Measurements from ENCODE around the gene CRYGD.

Gene CRYGD

DNA sequence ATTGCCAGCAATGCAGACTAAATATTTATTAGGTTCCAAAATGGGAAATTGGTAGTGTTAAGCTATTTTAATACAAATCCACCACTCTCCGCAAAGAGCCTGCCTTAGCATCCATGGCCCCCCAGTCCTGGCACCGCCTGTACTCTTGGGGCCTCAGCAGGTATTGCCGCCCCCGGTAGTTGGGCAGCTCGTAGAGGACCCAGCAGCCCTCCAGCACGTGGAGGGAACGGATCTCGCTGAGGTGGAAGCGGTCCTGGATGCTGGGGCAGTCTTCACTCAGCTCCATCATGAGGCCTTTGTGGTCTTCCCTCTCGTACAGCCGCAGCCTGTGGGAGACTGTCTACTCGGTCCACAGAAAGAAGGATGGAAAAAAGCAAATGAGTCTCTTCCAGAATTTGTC is 3.8 kb upstream of the CRYGD start:
- no peak for TF ChIP-seq RARB (CRISPR knock-in tag; IDR thresholded peaks at IDR 0.05)
- no peak for TF ChIP-seq ARNTL (CRISPR knock-in tag; IDR thresholded peaks at IDR 0.05; ENCODE audit: borderline replicate concordance, low read depth)
- TF ChIP-seq ZNF70 (CRISPR knock-in tag; IDR thresholded peaks at IDR 0.05) = no peak
- TF ChIP-seq OSR1 (CRISPR knock-in tag; IDR thresholded peaks at IDR 0.05) = no peak
- no peak for TF ChIP-seq BACH2 (CRISPR knock-in tag; IDR thresholded peaks at IDR 0.05; ENCODE audit: borderline replicate concordance)
- no peak for TF ChIP-seq ZNF8 (CRISPR knock-in tag; IDR thresholded peaks at IDR 0.05)
- TF ChIP-seq TOX (CRISPR knock-in tag; IDR thresholded peaks at IDR 0.05; ENCODE audit: borderline replicate concordance) = no peak
- TF ChIP-seq ZFP3 (CRISPR knock-in tag; IDR thresholded peaks at IDR 0.05) = no peak
- TF ChIP-seq, protein P1, sequence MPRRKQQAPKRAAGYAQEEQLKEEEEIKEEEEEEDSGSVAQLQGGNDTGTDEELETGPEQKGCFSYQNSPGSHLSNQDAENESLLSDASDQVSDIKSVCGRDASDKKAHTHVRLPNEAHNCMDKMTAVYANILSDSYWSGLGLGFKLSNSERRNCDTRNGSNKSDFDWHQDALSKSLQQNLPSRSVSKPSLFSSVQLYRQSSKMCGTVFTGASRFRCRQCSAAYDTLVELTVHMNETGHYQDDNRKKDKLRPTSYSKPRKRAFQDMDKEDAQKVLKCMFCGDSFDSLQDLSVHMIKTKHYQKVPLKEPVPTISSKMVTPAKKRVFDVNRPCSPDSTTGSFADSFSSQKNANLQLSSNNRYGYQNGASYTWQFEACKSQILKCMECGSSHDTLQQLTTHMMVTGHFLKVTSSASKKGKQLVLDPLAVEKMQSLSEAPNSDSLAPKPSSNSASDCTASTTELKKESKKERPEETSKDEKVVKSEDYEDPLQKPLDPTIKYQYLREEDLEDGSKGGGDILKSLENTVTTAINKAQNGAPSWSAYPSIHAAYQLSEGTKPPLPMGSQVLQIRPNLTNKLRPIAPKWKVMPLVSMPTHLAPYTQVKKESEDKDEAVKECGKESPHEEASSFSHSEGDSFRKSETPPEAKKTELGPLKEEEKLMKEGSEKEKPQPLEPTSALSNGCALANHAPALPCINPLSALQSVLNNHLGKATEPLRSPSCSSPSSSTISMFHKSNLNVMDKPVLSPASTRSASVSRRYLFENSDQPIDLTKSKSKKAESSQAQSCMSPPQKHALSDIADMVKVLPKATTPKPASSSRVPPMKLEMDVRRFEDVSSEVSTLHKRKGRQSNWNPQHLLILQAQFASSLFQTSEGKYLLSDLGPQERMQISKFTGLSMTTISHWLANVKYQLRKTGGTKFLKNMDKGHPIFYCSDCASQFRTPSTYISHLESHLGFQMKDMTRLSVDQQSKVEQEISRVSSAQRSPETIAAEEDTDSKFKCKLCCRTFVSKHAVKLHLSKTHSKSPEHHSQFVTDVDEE (CRISPR knock-in tag; IDR thresholded peaks at IDR 0.05) = no peak
- TF ChIP-seq, protein P2, sequence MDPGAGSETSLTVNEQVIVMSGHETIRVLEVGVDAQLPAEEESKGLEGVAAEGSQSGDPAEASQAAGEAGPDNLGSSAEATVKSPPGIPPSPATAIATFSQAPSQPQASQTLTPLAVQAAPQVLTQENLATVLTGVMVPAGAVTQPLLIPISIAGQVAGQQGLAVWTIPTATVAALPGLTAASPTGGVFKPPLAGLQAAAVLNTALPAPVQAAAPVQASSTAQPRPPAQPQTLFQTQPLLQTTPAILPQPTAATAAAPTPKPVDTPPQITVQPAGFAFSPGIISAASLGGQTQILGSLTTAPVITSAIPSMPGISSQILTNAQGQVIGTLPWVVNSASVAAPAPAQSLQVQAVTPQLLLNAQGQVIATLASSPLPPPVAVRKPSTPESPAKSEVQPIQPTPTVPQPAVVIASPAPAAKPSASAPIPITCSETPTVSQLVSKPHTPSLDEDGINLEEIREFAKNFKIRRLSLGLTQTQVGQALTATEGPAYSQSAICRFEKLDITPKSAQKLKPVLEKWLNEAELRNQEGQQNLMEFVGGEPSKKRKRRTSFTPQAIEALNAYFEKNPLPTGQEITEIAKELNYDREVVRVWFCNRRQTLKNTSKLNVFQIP (CRISPR knock-in tag; IDR thresholded peaks at IDR 0.05; ENCODE audit: borderline replicate concordance, low read depth) = no peak
- TF ChIP-seq, protein P3, sequence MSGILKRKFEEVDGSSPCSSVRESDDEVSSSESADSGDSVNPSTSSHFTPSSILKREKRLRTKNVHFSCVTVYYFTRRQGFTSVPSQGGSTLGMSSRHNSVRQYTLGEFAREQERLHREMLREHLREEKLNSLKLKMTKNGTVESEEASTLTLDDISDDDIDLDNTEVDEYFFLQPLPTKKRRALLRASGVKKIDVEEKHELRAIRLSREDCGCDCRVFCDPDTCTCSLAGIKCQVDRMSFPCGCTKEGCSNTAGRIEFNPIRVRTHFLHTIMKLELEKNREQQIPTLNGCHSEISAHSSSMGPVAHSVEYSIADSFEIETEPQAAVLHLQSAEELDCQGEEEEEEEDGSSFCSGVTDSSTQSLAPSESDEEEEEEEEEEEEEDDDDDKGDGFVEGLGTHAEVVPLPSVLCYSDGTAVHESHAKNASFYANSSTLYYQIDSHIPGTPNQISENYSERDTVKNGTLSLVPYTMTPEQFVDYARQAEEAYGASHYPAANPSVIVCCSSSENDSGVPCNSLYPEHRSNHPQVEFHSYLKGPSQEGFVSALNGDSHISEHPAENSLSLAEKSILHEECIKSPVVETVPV (CRISPR knock-in tag; IDR thresholded peaks at IDR 0.05) = no peak
- no peak for TF ChIP-seq ZFP30 (CRISPR knock-in tag; IDR thresholded peaks at IDR 0.05)
- TF ChIP-seq, protein P4, sequence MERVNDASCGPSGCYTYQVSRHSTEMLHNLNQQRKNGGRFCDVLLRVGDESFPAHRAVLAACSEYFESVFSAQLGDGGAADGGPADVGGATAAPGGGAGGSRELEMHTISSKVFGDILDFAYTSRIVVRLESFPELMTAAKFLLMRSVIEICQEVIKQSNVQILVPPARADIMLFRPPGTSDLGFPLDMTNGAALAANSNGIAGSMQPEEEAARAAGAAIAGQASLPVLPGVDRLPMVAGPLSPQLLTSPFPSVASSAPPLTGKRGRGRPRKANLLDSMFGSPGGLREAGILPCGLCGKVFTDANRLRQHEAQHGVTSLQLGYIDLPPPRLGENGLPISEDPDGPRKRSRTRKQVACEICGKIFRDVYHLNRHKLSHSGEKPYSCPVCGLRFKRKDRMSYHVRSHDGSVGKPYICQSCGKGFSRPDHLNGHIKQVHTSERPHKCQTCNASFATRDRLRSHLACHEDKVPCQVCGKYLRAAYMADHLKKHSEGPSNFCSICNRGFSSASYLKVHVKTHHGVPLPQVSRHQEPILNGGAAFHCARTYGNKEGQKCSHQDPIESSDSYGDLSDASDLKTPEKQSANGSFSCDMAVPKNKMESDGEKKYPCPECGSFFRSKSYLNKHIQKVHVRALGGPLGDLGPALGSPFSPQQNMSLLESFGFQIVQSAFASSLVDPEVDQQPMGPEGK (CRISPR knock-in tag; IDR thresholded peaks at IDR 0.05; ENCODE audit: borderline replicate concordance) = no peak

DNA sequence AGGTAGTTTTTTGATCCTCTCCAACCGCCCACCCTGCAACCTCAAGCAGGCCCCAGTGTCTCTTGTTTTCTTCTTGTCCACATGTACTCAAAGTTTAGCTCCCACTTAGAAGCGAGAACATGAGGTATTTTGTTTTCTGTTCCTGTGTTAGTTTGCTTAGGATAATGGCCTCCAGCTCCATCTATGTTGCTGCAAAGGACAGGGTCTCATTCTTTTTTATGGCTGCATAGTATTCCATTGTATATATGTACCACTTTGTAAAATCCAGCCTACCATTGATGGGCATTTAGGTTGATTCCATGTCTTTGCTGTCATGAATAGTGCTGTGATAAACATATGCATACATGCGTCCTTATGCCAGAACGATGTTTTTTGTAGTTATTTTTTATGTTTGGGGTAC is 2.8 kb upstream of the CRYGD start:
- ATAC-seq = no peak
- TF ChIP-seq ZNF8 (CRISPR knock-in tag; IDR thresholded peaks at IDR 0.05) (0 out of 2 replicates have a peak, but pooled peaks have one; percentile 19), RARB (CRISPR knock-in tag; IDR thresholded peaks at IDR 0.05) (no peak)

More for the DNA sequence above, 3.8 kb upstream of the CRYGD start:
- ATAC-seq = no peak

DNA sequence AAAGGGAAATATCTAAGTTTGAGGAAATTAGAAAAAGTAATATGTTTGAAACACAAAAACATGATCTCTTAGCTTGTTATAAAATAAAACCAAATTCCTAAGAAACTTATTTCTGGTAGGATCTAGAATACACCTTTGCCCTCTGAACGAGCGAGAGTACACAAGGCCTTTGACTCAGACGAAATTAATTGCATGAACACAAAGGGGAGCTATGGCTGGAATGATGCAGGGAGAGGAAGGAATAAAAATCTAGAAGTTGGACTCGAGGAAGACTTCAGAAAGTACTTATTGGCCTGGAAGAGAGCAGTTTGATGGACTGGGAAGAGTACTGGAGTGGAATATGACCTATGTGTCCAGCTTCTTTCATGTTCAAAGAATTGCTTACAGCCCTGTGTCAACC is 927 bp upstream of the CRYGD start:
- TF ChIP-seq ZNF565 (CRISPR knock-in tag; conservative IDR thresholded peaks at IDR 0.05; ENCODE audit: low read depth) = no peak
- no peak for TF ChIP-seq ZC3H10 (CRISPR knock-in tag; IDR thresholded peaks at IDR 0.05)
- no peak for TF ChIP-seq ZNF8 (CRISPR knock-in tag; IDR thresholded peaks at IDR 0.05)
- TF ChIP-seq SNAI2 (CRISPR knock-in tag; IDR thresholded peaks at IDR 0.05) = no peak
- no peak for ATAC-seq

DNA sequence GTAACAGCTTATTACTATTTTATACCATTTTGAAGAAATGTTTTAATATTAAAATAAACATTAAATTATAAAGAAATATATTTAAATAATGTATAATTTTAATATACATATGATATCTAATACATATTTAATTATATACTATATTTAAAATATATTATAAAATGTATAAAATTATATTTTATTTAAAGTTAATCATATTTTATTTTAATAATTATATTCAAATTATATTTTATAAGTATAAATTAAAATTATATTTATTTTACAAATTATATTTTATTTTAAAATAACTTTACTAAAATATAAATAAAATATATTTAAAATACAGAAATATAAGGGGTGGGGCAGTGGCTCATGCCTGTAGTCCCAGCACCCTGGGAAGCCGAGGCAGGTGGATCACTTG is 2.1 kb downstream of the CRYGD start:
- no peak for ATAC-seq
- TF ChIP-seq TOX (CRISPR knock-in tag; IDR thresholded peaks at IDR 0.05; ENCODE audit: borderline replicate concordance) = no peak
- TF ChIP-seq PPARA (CRISPR knock-in tag; IDR thresholded peaks at IDR 0.05; ENCODE audit: borderline replicate concordance) = no peak
- TF ChIP-seq ARNTL (CRISPR knock-in tag; IDR thresholded peaks at IDR 0.05; ENCODE audit: borderline replicate concordance, low read depth) = no peak
- TF ChIP-seq ZC3H10 (CRISPR knock-in tag; IDR thresholded peaks at IDR 0.05) = no peak
- TF ChIP-seq ESRRG (CRISPR knock-in tag; IDR thresholded peaks at IDR 0.05) = no peak
- no peak for TF ChIP-seq GLIS3 (CRISPR knock-in tag; IDR thresholded peaks at IDR 0.05)
- no peak for TF ChIP-seq OSR1 (CRISPR knock-in tag; IDR thresholded peaks at IDR 0.05)
- TF ChIP-seq BACH2 (CRISPR knock-in tag; IDR thresholded peaks at IDR 0.05; ENCODE audit: borderline replicate concordance) = no peak
- TF ChIP-seq, protein P2 (CRISPR knock-in tag; IDR thresholded peaks at IDR 0.05; ENCODE audit: borderline replicate concordance, low read depth) = no peak
- no peak for TF ChIP-seq ZFP3 (CRISPR knock-in tag; IDR thresholded peaks at IDR 0.05)
- TF ChIP-seq CSDC2 (CRISPR knock-in tag; IDR thresholded peaks at IDR 0.05) = no peak
- TF ChIP-seq SNAI2 (CRISPR knock-in tag; IDR thresholded peaks at IDR 0.05) = no peak
- TF ChIP-seq, protein P1 (CRISPR knock-in tag; IDR thresholded peaks at IDR 0.05) = no peak

Data from SK-N-SH treated with all-trans-retinoic acid at 6 μM for 48 hours (cell line).